Cardiac muscle cell (in vitro differentiated cells and primary cell): Measurements from ENCODE around the gene ARL2BP. TPM values are rescaled to one million over a fixed set of nuclear protein-coding genes. Genes with fewer than 3 reads are reported as not detected.

Experiments used
- DNase-seq, 2 donors: peaks; one replicate each; pipeline versions ENCODE4 v3.0.0 to v3.0.0-alpha.2; 2010 to 2017; ENCODE audit warnings: low read depth in 1 of 2, low spot score in 1 of 2
- H3K27ac ChIP-seq: fragments of 200-600 bp; sonication (generic); 2 replicates; pipeline ENCODE4 v1.5.1; 2016
- H3K27me3 ChIP-seq: fragments of 200-600 bp; sonication (generic); 2 replicates; pipeline ENCODE4 v1.6.0; 2016; ENCODE audit warnings: control low read depth
- H3K36me3 ChIP-seq: fragments of 200-600 bp; sonication (generic); 2 replicates; pipeline ENCODE4 v1.5.1; 2016; ENCODE audit warnings: control low read depth
- H3K4me1 ChIP-seq: fragments of 200-600 bp; sonication (generic); 2 replicates; pipeline ENCODE4 v1.8.1; 2017; ENCODE audit warnings: low read depth, mild to moderate bottlenecking, mixed run types
- H3K4me3 ChIP-seq: fragments of 200-600 bp; sonication (generic); 2 replicates; pipeline ENCODE4 v1.5.1; 2016; ENCODE audit warnings: mild to moderate bottlenecking
- H3K9me3 ChIP-seq: fragments of 200-600 bp; sonication (generic); 2 replicates; pipeline ENCODE4 v1.5.1; 2017; ENCODE audit warnings: low read depth, mild to moderate bottlenecking, control low read depth
- polyA plus RNA-seq: library from polyadenylated mRNA; unstranded; fragments of >200 nt; fragmentation: Nextera tagmentation; extraction: Ambion mirVana; gene quantifications from 2 replicates; pipeline ENCODE4 v1.2.1, GENCODE V29; 2016
- total RNA-seq: library from RNA; depleted of rRNA; stranded (reverse); fragments of >200 nt; gene quantifications from 2 replicates; pipeline ENCODE4 v1.2.3, GENCODE V29; 2016
- TF ChIP-seq, protein P1 (sequence below): IDR thresholded peaks from 2 replicates; pipeline ENCODE4 v1.5.1; 2012; ENCODE audit warnings: low read depth, mild to moderate bottlenecking, low read length

Gene ARL2BP
- total and polyA plus RNA-seq, 2 experiments from 2014 or later: 72.7 to 144 TPM

GRCh38 chr16:57301126-57301817 lies 56.2 kb downstream of the ARL2BP start:
- H3K27ac ChIP-seq: no peak overlapping the region
- no peaks in the 10 kb centered on the region for H3K36me3 ChIP-seq
- H3K4me1 ChIP-seq: no peaks in the 10 kb centered on the region
- no peak for DNase-seq
- TF ChIP-seq, protein P1, sequence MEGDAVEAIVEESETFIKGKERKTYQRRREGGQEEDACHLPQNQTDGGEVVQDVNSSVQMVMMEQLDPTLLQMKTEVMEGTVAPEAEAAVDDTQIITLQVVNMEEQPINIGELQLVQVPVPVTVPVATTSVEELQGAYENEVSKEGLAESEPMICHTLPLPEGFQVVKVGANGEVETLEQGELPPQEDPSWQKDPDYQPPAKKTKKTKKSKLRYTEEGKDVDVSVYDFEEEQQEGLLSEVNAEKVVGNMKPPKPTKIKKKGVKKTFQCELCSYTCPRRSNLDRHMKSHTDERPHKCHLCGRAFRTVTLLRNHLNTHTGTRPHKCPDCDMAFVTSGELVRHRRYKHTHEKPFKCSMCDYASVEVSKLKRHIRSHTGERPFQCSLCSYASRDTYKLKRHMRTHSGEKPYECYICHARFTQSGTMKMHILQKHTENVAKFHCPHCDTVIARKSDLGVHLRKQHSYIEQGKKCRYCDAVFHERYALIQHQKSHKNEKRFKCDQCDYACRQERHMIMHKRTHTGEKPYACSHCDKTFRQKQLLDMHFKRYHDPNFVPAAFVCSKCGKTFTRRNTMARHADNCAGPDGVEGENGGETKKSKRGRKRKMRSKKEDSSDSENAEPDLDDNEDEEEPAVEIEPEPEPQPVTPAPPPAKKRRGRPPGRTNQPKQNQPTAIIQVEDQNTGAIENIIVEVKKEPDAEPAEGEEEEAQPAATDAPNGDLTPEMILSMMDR: no peak
- no peaks in the 10 kb centered on the region for H3K27me3 ChIP-seq
- no peaks in the 10 kb centered on the region for H3K9me3 ChIP-seq
- peak overlapping the region; percentile 3 for H3K4me3 ChIP-seq

Other genes starting within 250 kb of the ARL2BP start
- gene CPNE2, start 152.7 kb upstream of the ARL2BP start, total RNA-seq: 26.5 and 43.0 TPM in 2 replicates
- gene CPNE2, start 152.7 kb upstream of the ARL2BP start, polyA plus RNA-seq: 25.5 and 49.6 TPM in 2 replicates
- 70.4 and 73.6 TPM in 2 replicates for gene PSME3IP1, start 59.2 kb upstream of the ARL2BP start, total RNA-seq
- gene PSME3IP1, start 59.2 kb upstream of the ARL2BP start, polyA plus RNA-seq: 86.8 and 108 TPM in 2 replicates
- gene RSPRY1, start 58.9 kb upstream of the ARL2BP start, total RNA-seq: 24.4 and 30.3 TPM in 2 replicates
- 33.2 and 44.7 TPM in 2 replicates for gene RSPRY1, start 58.9 kb upstream of the ARL2BP start, polyA plus RNA-seq
- gene PLLP, start 39.4 kb downstream of the ARL2BP start, total RNA-seq: 11.4 and 14.2 TPM in 2 replicates
- gene PLLP, start 39.4 kb downstream of the ARL2BP start, polyA plus RNA-seq: 5.1 and 6.4 TPM in 2 replicates
- 0.09 TPM in 1 of 2 replicates, not detected in the other for gene CCL22, start 113.5 kb downstream of the ARL2BP start, total RNA-seq
- gene CCL22, start 113.5 kb downstream of the ARL2BP start, polyA plus RNA-seq: 0.45 and 0.56 TPM in 2 replicates
- gene CX3CL1, start 127.2 kb downstream of the ARL2BP start, total RNA-seq: 0.71 and 1.7 TPM in 2 replicates
- 0.33 and 0.41 TPM in 2 replicates for gene CX3CL1, start 127.2 kb downstream of the ARL2BP start, polyA plus RNA-seq
- gene CCL17, start 159.5 kb downstream of the ARL2BP start, total RNA-seq: not detected in 2 replicates
- gene CCL17, start 159.5 kb downstream of the ARL2BP start, polyA plus RNA-seq: not detected in 2 replicates
- 65.5 and 74.2 TPM in 2 replicates for gene CIAPIN1, start 202.1 kb downstream of the ARL2BP start, total RNA-seq
- gene CIAPIN1, start 202.1 kb downstream of the ARL2BP start, polyA plus RNA-seq: 139 and 156 TPM in 2 replicates
- gene COQ9, start 202.2 kb downstream of the ARL2BP start, total RNA-seq: 111 and 115 TPM in 2 replicates
- 147 and 152 TPM in 2 replicates for gene COQ9, start 202.2 kb downstream of the ARL2BP start, polyA plus RNA-seq
- 126 and 164 TPM in 2 replicates for gene POLR2C, start 217.4 kb downstream of the ARL2BP start, total RNA-seq
- gene POLR2C, start 217.4 kb downstream of the ARL2BP start, polyA plus RNA-seq: 80.0 and 83.5 TPM in 2 replicates
- gene DOK4, start 241.2 kb downstream of the ARL2BP start, total RNA-seq: 1,502 and 2,409 TPM in 2 replicates
- gene DOK4, start 241.2 kb downstream of the ARL2BP start, polyA plus RNA-seq: 1,563 and 2,826 TPM in 2 replicates